Spleen (tissue), 11 donors: ENCODE data around the gene RGS2. TPM values are rescaled to one million over a fixed set of nuclear protein-coding genes. Genes with fewer than 3 reads are reported as not detected.

Source experiments
- DNase-seq: peaks from one replicate; pipeline ENCODE4 v3.0.0-alpha.2; 2020
- H3K27ac ChIP-seq, 8 donors: fragments of 200-600 bp; sonication (generic) in 7 of 8; 1 replicate in 4 of 8; 2 replicates in 4 of 8; pipeline versions ENCODE4 v1.5.0 to v1.8.0; 2016 to 2021; ENCODE audit warnings: inconsistent platforms in 4 of 8, mild to moderate bottlenecking in 4 of 8, moderate library complexity in 1 of 8
- H3K27me3 ChIP-seq, 7 donors: fragments of 200-600 bp; sonication (generic) in 6 of 7; replicated peaks in 1 of 7; 1 replicate in 4 of 7; 2 replicates in 3 of 7; pipeline versions ENCODE4 v1.5.0 to v1.8.0; 2016 to 2021; ENCODE audit warnings: inconsistent platforms in 3 of 7, mild to moderate bottlenecking in 1 of 7
- H3K36me3 ChIP-seq, 6 donors: fragments of 200-600 bp; sonication (generic) in 5 of 6; 1 replicate in 4 of 6; 2 replicates in 2 of 6; pipeline versions ENCODE4 v1.5.0 to v1.8.0; 2016 to 2021; ENCODE audit warnings: inconsistent platforms in 2 of 6
- H3K4me1 ChIP-seq, 6 donors: fragments of 200-600 bp; sonication (generic) in 5 of 6; 1 replicate in 3 of 6; 2 replicates in 3 of 6; pipeline versions ENCODE4 v1.5.0 to v1.8.0; 2016 to 2021; ENCODE audit warnings: inconsistent platforms in 3 of 6
- H3K4me3 ChIP-seq, 8 donors: fragments of 200-600 bp; sonication (generic) in 7 of 8; 1 replicate in 4 of 8; 2 replicates in 4 of 8; pipeline versions ENCODE4 v1.5.0 to v1.8.0; 2016 to 2021; ENCODE audit warnings: inconsistent platforms in 4 of 8, mild to moderate bottlenecking in 4 of 8, moderate library complexity in 2 of 8
- H3K9me3 ChIP-seq, 8 donors: fragments of 200-600 bp; sonication (generic) in 7 of 8; 1 replicate in 4 of 8; 2 replicates in 4 of 8; pipeline versions ENCODE4 v1.5.0 to v1.8.0; 2016 to 2021; ENCODE audit warnings: inconsistent platforms in 4 of 8
- CTCF ChIP-seq, 11 experiments: fragments of 200-600 bp in 7 of 11; fragments of 450-650 bp in 4 of 11; sonication (generic) in 4 of 11; IDR thresholded peaks in 8 of 11; conservative IDR thresholded peaks in 3 of 11; 1 replicate in 7 of 11; 2 replicates in 4 of 11; pipeline versions ENCODE4 v1.4.0 to v1.8.0; 2016 to 2021; ENCODE audit warnings: antibody characterized with exemption in 11 of 11, inconsistent platforms in 4 of 11, mild to moderate bottlenecking in 1 of 11
- POLR2A ChIP-seq, 3 donors: fragments of 450-650 bp; IDR thresholded peaks; one replicate each; pipeline ENCODE4 v1.5.1; 2017; ENCODE audit warnings: antibody characterized with exemption in 3 of 3, mild to moderate bottlenecking in 1 of 3
- POLR2AphosphoS5 ChIP-seq, 3 donors: sonication (generic); formaldehyde crosslinking; IDR thresholded peaks; one replicate each; pipeline ENCODE4 v1.5.1; 2017; ENCODE audit warnings: antibody characterized with exemption in 3 of 3
- WGBS, 5 donors: extraction: QIAGEN DNeasy Blood & Tissue Kit in 3 of 5; methylation state at CpG; one replicate each; pipeline versions ENCODE4 v1.1.5 to v1.1.7; 2013 to 2018; 5-methylcytosine and 5-hydroxymethylcytosine counted together
- intact Hi-C: fragments of 100-400 bp; cut with DNase I; formaldehyde crosslinking; loops from one replicate; pipeline ENCODE4 v1.15.0; 2023; ENCODE audit warnings: low total_unique reads
- polyA plus RNA-seq, 3 donors: library from polyadenylated mRNA; stranded (reverse); fragments of 200-250 nt; gene quantifications; one replicate each; pipeline ENCODE4 v1.2.1, GENCODE V29; 2013
- total RNA-seq, 7 donors: library from RNA; depleted of rRNA in 3 of 7; stranded (reverse); fragments of >200 nt in 3 of 7; fragmentation: NEBNext Ultra II Directional in 4 of 7; extraction: Animal tissue kit (Norgen Biotek cat#: 25700) in 4 of 7; gene quantifications; one replicate each; pipeline versions ENCODE4 v1.1.0 to v1.2.1, GENCODE V29; 2016 to 2021
- donor health status: healthy with polysubstance abuse.
- donor health status: DM: no; HTN: no; CAD: no; lungs with moderate emphysema.
- donor health status: DM: no; HTN: no; CAD: no.
- donor health status: Bipolar disorder and iron deficiency.
- donor health status: healthy.
- donor health status: DM: no; HTN: no; CAD: no.
- donor health status: DM: yes; HTN: yes; CAD: no.

RGS2 gene
- total and polyA plus RNA-seq, 10 donors: 56.9 to 377 (median 171) TPM

DNA sequence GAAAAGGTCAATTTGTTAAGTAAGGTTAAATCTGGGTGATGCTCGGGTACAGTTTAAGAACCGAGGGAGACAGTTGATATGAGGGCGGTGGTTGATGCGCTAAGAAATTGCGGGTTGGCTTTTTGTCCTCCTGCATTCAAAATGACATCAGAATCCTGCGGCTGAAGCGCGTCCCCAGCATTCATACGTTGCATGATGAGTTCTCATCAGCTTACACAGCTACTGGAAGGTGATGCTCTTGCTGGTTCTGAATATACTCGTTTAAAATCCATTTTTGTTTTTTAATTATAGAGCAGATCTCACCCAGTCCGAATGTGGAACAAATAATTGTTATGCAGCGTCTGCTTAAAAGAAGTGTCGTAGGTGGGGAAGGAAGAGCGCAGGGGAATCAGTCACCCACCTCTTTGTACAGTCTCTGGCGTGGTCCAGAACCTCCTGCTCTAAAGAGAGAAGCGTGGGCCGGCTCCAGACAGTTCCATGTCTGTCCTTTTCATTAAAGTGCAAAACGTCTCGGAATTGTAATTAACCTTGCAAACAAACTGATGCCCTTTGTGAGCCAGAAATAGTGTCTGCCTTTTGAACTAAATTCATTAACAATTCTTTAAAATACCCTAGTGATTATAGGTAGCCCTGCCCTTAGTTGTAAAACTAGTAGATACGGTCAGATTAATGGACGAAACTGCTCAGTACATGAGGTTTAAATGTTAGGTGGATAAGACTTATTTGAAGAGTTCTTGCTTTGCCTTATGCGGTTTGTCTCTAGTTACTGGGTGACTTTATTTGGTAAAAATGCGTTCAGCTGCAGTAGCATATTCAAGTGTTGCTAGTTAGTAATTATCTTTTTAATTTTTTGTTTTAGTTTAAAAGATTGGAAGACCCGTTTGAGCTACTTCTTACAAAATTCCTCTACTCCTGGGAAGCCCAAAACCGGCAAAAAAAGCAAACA, 741 bp downstream of the RGS2 start:
- Histone ChIP-seq H3K9me3 (no peaks in the 10 kb centered on the region), H3K27me3 (no peaks in the 10 kb centered on the region), H3K4me1 (peaks cover 3 to 74% (median 48%) of the 10 kb centered on the region in 6 donors), H3K27ac (peak overlapping the region; percentile 75 to 98 (median 95)), H3K36me3 (peaks cover 0 to 27% (median 7%) of the 10 kb centered on the region in 6 donors), H3K4me3 (peak overlapping the region; percentile 61 to 85 (median 64))
- intact Hi-C loops: loop anchor here (5.0 kb wide), 2 partner anchors 213 to 313 kb away; partner anchors contain the start of gene CDC73
- TF ChIP-seq POLR2A (IDR thresholded peaks at IDR 0.05): no peak
- no peak for TF ChIP-seq CTCF (IDR thresholded peaks at IDR 0.05 in 8 of 11, conservative IDR thresholded peaks at IDR 0.05 in 3 of 11)
- TF ChIP-seq POLR2AphosphoS5 (IDR thresholded peaks at IDR 0.05): no peak
- 18 to 28% (median 24%) methylated on average over 25 of the region's 25 CpGs for WGBS, 5 donors
- DNase-seq: peak; percentile 85

DNA sequence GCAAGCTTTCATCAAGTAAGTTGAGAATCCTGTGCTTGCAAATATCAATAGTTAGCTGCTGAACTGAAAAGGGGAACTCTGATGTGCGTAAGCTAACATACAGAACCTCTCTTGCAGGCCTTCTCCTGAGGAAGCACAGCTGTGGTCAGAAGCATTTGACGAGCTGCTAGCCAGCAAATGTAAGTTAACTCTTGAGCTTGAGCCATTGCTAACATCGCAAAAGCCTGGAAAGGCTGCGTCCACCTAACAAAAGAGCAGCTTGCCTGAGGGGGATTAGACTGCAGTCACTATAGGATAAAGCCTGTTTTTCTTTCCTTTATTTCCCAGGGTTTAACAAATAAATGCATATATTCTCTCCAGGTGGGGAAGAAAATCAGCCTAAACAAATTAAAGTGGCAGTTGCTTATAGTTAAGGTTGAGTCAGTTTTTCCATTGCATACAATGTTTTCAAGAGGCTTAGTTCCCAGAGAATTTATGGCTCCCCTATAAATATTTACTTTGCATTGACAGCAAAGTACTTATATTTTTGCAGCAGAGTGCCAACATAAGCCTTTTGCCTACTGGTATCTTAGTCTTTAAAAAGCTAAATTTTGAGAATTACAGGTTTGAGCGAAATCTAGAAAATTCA, 1.5 kb downstream of the RGS2 start:
- peaks cover 0 to 27% (median 7%) of the 10 kb centered on the region in 6 donors for H3K36me3 ChIP-seq
- TF ChIP-seq POLR2A (IDR thresholded peaks at IDR 0.05): no peak
- peak in 1 of 3 donors; percentile 90 for TF ChIP-seq POLR2AphosphoS5 (IDR thresholded peaks at IDR 0.05)
- DNase-seq: no peak
- H3K4me1 ChIP-seq: peaks cover 3 to 74% (median 47%) of the 10 kb centered on the region in 6 donors
- H3K27me3 ChIP-seq: no peaks in the 10 kb centered on the region
- WGBS, 5 donors: 35 to 52% (median 41%) methylated on average over 5 of the region's 5 CpGs
- no peaks in the 10 kb centered on the region for H3K9me3 ChIP-seq
- intact Hi-C loops: no loop called here
- peak overlapping the region; percentile 61 to 85 (median 64) for H3K4me3 ChIP-seq
- peak overlapping the region; percentile 75 to 98 (median 95) for H3K27ac ChIP-seq

GRCh38 chr1:192811006-192811405, 2.2 kb downstream of the RGS2 start:
- Histone ChIP-seq H3K4me3 (peak overlapping the region in 7 of 8 donors; percentile 61 to 85 (median 66)), H3K27ac (peak overlapping the region; percentile 75 to 98 (median 95)), H3K4me1 (peaks cover 2 to 68% (median 44%) of the 10 kb centered on the region in 6 donors), H3K27me3 (no peaks in the 10 kb centered on the region), H3K9me3 (no peaks in the 10 kb centered on the region), H3K36me3 (peaks cover 0 to 27% (median 7%) of the 10 kb centered on the region in 6 donors)
- 51 to 65% (median 60%) methylated on average over 3 of the region's 3 CpGs for WGBS, 5 donors
- DNase-seq: no peak
- intact Hi-C loops: no loop called here
- TF ChIP-seq POLR2AphosphoS5 (IDR thresholded peaks at IDR 0.05): no peak

DNA sequence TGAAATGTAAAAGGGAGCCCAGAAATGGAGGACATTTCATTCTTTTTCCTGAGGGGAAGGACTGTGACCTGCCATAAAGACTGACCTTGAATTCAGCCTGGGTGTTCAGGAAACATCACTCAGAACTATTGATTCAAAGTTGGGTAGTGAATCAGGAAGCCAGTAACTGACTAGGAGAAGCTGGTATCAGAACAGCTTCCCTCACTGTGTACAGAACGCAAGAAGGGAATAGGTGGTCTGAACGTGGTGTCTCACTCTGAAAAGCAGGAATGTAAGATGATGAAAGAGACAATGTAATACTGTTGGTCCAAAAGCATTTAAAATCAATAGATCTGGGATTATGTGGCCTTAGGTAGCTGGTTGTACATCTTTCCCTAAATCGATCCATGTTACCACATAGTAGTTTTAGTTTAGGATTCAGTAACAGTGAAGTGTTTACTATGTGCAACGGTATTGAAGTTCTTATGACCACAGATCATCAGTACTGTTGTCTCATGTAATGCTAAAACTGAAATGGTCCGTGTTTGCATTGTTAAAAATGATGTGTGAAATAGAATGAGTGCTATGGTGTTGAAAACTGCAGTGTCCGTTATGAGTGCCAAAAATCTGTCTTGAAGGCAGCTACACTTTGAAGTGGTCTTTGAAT, 2.9 kb downstream of the RGS2 start:
- no peaks in the 10 kb centered on the region for H3K27me3 ChIP-seq
- peaks cover 0 to 27% (median 7%) of the 10 kb centered on the region in 6 donors for H3K36me3 ChIP-seq
- peak overlapping the region in 7 of 8 donors; percentile 93 to 98 (median 95) for H3K27ac ChIP-seq
- TF ChIP-seq POLR2AphosphoS5 (IDR thresholded peaks at IDR 0.05) (peak in 1 of 3 donors; percentile 88), CTCF (IDR thresholded peaks at IDR 0.05 in 8 of 11, conservative IDR thresholded peaks at IDR 0.05 in 3 of 11) (no peak)
- no peak for DNase-seq
- peaks cover 0 to 61% (median 37%) of the 10 kb centered on the region in 6 donors for H3K4me1 ChIP-seq
- intact Hi-C loops: no loop called here
- no peaks in the 10 kb centered on the region for H3K9me3 ChIP-seq
- peak overlapping the region in 7 of 8 donors; percentile 22 to 85 (median 66) for H3K4me3 ChIP-seq
- WGBS, 5 donors: 71 to 79% (median 74%) methylated on average over 6 of the region's 6 CpGs
